HG03045 (cell line): ENCODE measurements around the gene PLAC9.
"Not testable (repeated sequence)": the region's sequence is repeated elsewhere in the genome, so short reads cannot be mapped to it uniquely, and the experiment has no call there.

ENCODE experiments used
- ATAC-seq: cut with Tn5 transposase; IDR thresholded peaks from one replicate; pipeline ENCODE4 v1.9.1; 2021; ENCODE audit warnings: mild to moderate bottlenecking, moderate library complexity; ENCODE audit not compliant: unreplicated experiment

Gene PLAC9, protein sequence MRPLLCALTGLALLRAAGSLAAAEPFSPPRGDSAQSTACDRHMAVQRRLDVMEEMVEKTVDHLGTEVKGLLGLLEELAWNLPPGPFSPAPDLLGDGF

DNA sequence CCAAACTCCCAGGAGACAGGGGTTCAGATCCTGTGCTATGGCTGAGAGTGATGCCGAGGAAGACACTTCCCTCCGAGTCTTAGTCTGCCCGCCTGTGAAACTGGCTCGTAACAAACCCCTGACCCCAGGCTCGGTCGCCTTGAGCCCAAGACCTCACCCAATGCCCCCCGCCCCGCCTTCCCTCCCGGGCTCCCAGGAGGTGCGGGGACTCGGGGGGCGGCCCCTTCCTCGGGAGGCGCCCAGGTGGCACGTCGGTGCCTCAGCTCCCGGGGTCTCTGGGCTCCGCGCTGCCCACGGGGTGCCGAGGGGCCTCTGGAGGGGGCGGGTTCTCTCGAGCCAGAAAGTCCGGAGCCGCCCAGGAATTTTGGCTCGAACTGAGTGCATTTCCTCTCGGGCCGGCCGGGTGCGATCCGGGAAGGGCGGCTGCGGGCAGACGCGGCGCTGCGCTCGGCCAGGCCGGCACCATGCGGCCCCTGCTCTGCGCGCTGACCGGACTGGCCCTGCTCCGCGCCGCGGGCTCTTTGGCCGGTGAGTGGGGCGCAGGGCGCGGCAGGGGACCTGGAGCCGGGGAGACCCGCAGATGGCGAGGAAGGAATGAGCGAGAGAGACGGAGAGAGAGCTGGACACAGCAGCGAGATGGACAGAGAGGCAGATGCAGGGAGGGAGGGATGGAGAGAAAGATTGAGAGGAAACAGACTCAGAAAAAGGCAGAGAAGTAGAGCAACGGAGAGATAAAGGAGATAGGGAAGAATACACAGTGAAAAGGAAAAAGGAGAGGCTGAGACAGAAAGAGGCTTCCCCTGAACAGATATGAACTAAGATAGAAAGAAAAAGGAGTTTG, at the start of gene PLAC9:
Gene PLAC9, plus strand, starts transcription at position 432 of the 841 bp plus-strand sequence. Its CDS starts 33 bp downstream, at position 465.
- ATAC-seq, result no peak

DNA sequence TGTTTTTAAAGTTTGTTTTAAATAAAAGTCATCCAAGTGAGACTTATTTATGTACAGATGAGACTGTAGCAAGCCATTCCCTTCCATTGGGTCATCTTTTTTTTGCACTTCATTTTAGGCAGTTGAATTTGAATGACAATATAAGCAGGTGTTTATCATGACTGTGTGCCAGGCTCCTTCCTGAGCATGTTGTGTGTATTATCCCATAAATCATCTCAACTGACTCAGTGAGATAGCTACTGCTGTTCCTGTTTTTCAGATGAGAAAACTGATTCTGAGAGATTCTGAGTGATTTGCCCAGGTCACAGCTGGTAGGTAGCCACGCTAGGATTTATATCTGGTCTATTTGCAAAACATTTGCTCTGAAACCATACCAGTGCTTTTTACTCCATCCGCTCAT, 42.4 kb upstream of the PLAC9 start:
- no peak for ATAC-seq

DNA sequence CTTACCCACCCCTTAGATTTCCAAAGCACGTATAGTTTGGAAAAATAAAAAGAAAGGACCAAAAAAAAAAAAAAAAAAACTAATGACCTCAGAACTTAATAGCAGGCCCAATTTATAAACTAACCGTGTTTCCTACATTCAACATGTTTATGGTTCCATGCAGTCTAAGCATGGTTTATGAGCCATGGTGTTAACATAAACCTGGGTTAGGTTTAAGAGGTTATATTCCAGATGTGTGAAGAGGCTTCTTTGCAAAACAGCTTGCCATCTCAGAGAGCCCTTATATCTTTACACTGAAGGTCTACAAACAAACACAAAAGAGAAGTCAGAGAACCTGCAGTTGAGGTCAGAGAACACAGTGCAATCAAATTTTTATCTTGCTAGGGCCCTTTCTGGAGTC, 38.3 kb upstream of the PLAC9 start:
- ATAC-seq, result no peak

DNA sequence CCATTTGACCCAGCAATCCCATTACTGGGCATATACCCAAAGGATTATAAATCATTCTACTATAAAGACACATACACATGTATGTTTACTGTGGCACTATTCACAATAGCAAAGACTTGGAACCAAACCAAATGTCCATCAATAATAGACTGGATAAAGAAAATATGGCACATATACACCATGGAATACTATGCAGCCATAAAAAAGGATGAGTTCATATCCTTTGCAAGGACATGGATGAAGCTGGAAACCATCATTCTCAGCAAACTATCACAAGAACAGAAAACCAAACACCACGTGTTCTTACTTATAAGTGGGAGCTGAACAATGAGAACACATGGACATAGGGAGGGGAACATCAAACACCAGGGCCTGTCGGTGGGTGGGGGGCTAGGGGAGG, 34.3 kb upstream of the PLAC9 start:
- not testable (repeated sequence) for ATAC-seq

DNA sequence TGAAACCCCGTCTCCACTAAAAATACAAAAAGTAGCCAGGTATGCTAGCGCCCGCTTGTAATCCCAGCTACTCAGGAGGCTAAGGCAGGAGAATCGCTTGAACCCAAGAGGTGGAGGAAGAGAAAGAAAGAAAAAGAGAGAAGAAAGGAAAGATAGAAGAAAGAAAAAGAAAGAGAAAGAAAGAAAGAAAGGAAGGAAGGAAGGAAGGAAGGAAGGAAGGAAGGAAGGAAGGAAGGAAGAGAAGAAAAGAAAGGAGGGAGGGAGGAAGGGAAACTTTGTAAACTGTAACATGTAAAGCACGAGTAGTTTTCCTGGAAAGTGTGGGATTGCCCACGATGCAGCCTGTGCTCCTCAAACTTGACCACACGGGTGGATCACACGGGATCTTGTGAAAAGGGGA, 33.2 kb upstream of the PLAC9 start:
- not testable (repeated sequence) for ATAC-seq

DNA sequence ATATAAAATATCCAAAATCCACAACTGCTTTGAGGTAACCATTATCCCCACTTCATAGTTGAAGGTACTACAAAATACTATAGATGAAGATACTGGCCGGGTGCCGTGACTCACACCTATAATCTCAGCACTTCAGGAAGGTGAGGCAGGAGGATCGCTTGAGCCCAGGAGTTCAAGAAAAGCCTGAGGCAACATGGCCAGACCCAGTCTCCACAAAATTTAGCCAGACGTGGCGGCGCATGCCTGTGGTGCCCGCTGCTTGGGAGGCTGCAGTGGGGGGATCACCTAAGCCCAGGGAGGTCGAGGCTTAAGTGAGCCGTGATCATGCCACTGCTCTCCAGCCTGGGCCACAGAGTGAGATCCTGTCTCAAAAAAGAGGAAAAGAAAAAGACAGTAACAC, 32.4 kb upstream of the PLAC9 start:
- no peak for ATAC-seq

DNA sequence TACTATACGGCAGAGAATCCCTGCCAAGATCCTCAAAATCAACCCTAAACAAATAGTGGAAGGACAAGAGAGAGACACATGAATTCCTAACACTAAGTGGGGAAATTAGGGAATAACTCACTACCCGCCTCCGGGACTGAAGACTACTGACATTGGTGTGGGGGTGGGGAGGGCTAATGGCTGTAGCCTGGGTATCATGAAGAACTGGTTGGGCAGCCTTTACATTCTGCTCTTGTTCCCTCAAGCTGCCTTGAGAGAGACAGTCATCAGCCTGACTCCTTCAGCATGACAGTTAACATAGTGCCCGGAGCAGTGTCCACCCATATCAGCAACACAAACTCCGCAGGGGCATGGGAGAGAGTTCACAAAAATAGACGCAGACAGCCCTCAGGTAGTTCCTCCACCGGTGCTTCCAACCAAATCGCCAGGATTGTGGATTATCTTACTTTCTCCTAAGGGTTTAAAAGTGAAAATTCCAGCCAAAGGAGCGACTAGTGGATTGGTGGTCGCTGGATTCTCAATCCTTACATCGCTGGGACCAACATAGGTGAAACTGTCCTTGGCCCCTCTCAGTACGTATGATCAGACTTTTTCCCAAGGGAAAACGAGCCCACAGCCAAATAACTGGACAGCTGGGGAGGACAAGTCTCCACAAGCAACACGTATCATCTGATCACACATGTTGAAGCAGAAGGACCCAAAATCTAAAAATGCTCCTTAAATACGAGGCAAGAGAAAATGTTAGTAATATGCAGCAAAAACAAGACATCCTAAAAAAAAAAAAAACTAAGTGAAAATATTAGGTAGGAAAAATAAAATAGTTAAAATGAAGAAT, 31.5 kb upstream of the PLAC9 start:
- no peak for ATAC-seq

DNA sequence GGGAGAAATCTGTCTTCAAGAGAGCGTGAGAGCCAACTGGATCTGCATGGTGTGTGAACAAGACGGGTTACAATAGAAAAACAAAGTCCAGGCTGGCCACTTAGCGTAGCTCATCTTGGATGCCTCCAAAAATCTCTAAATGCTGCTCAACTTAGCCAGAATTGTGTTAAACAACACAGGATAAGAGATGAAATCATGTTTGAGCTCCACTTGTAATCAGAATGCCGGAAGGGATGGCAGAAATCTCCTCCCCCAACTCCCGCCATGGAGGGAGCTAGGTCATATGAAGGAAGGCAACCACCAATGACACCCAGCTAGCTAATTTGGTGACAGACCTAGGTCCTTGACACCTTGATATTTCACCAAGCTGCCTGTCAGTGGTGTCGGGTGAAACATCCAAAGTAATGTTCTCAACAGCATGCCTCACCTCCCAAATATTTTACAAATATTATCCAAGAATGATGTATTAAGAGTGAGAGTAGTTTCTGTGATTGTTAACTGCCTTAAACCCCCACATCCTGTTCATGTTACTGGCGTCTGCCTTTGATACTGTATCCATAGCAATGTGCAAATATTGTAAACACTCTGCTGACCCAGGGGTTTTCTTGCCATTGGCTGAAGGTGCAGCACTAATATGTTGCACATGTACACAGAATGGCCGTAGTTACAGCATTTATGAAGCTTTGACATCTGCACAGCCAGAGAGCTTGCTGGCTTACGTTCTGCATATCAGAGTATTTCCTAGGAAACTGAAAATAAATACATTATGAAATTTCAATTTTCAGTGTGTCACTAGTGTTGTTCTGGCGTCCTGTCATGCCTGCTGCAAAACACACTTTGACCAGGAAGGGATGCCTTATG, 28.2 kb upstream of the PLAC9 start:
- ATAC-seq, result no peak

DNA sequence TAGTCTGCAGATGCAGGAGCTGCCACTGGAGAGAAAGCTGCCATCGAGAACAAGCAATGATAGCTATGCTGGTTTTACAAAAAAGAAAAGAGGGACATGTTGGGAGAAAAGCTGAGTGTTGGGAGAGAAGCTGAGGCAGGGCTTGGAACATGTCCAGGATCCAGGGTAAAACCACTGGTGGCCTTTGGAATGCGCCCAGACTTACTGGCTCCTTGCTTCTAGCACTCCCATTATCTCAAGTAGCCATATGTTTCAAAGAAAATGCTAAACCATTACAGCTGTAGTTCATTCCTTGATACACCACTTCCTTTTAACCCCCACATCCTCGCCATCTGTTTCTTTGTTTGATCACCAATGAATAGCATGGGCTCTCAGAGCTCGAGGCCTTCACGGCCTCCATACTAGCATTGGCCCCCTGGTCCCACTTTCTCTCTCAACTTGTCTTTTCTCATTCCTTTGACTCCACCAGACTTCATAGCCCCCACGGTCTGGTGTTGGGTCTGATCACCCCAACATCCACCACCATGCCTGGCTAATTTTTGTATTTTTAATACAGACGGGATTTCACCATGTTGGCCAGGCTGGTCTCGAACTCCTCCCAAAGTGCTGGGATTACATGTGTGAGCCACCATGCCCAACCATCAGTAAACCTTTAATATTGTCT, 23.8 kb upstream of the PLAC9 start:
- ATAC-seq, result no peak

DNA sequence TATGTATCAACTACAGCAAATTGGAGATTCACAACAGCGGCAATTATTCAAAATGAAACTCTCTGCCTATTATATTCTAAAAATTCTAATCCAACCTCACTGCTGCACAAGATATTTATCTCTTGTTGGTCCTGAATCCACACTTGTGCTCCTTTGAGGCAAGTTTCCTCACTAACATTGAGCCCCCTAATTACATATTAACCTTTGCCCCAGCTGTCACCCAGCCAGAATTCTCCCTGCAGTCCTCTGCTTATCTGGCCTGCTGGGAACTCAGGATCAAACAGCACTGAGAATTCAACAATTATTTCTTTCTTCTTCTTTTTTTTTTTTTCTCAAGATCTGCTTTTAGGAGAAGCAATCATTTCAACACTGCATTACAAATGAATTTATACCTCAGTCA, 21.5 kb upstream of the PLAC9 start:
- ATAC-seq, result no peak

DNA sequence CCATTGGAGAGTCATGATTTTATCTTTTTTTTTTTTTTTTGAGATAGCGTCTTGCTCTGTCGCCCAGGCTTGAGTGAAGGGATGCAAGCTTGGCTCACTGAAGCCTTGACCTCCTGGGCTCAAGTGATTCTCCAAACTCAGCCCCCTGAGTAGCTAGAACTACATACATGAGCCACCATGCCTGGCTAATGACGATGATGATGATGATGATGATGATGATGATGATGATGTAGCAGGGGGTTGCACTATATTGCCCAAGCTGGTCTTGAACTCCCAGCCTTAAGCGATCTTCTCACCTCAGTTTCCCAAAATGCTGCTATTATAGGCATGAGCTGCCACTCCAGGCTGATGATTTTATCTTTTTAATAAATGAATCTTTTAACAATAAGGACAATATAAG, 13.9 kb upstream of the PLAC9 start:
- no peak for ATAC-seq

DNA sequence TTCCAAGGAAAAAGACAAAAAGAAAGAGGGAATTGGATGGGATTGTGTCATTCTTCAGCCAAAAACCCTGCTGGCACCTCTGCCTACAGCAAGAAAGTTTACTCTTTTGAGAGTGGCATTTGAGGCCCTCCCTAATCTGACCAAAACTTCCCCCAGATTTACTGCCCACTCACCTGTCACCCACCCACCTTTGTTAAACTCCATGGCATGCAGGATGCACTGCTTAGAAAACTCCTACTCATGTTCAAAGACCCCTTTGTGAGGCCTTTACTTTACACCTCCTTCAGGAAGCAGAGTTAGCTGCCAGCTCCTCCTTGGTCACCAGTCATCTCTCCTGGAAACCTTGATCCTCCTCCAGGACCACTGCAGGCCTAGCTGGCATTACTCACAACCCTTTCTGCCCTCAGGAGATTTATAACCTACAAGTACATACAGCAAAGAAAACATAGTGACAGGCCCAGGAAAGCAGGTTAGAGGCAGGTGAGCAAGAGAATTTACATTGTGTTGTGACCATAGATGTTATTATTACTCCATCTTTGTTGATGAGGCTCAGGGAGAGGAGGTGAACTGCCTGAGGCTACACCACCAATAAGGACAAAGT, 10.3 kb upstream of the PLAC9 start:
- ATAC-seq, result no peak

DNA sequence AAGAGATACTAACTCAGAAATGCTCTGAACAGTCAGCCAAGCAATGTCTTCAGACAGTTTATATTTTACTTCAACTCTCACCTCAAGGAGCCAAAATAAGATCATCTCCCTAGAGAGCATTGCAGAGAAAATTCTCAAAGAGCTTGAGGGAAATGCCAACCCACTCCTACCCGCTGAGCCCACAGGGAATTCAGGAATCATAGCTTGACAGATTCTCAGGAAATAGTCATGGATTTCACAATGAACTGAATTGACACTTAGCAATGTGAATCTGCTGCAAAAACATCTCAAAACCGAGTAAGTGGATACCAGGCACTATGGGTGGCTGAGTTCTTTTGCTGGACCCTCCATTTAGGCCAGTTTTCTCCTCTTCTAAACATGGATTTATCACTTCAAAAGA, 9.8 kb upstream of the PLAC9 start:
- ATAC-seq, result no peak

DNA sequence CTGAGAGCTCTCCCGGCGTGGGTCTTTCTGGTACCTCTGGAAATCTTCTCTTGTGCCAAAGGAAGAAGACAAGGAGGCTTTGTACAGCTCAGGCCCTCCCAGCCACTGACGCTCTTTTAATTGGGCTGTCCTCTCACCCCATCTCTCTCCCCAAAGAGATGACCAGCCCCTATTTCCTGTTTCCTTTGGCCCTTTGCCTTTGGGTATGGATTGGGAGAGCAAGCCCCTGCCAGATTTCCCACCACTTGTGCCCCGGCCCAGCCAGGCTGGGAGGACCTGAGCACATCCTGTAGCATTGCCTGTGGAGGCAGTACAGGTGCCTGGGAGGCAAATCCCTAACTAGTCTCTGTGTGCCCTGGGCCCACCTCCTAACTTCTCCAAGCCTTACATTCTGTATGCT, 5.7 kb upstream of the PLAC9 start:
- ATAC-seq, result no peak

DNA sequence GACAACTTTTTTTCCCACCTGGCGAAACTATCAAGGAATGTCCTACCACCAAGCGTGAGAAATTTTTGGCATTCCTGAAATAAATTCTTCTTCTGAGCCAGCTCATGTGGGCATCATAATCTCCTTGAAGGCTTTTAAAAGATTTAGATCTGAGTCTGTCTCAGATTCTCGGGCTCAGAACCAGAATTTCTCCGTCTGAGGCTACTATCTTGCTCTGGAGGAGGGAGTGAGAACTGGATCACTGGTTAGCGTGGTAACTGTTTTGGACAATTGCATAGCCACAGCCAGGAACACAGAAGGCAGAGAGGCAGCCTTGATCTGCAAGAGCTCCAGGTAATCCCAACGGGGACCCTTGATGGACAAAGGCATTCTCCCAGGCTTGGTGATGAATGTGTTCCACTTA, 1.0 kb upstream of the PLAC9 start:
- no peak for ATAC-seq

DNA sequence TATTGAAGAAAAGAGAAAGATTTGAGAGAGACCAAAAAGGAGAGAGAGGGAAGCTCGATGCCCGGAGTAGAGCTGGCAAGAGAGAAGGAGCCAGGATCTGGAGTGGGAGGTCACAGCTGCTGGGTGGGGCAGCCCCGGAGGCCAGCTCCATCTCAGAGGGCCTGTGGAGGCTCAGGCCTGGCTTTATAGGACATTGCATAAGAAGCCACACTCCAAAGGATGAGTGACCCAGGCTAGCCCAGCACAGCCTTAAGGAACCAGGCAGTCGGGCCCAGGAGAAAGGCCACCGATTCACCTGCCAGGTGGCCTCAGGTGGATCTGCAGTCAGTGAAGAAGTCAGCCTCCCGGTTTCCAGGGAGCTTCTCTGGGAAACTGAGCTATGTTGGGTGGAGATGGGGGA, 676 bp downstream of the PLAC9 start:
- no peak for ATAC-seq

DNA sequence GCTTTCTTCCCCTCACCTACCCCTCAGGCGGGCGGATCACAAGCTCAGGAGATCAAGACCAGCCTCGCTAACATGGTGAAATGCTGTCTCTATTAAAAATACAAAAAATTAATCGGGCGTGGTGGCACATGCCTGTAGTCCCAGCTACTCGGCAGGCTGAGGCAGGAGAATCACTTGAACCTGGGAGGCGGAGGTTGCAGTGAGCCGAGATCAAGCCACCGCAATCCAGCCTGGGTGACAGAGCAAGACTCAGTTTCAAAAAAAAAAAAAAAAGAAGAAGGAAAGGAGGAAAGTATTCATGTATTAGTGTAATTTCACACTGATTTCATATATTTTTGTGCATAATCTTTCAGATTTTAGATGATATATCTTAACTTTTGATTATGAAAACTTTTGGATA, 1.2 kb downstream of the PLAC9 start:
- ATAC-seq, result not testable (repeated sequence)

DNA sequence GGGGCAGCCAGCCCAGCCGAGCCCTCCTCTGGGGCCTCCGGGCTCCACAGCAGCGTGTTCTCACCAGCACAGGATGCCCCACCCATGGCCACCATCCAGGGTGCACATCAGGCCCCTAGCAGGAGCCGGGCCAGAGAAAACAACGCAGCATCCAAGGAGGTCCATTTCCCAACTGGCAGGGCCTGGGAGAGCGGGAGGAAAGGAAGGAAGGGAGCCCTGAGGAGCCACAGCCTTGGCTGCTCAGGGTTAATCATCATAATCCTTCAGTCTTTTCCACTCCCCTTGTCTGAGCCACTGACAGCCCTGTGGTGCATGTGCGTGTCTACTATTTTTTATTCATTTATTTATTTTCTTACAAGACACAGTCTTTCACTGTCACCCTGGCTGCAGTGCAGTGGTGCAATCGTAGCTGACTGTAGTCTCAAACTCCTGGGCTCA, 3.6 kb downstream of the PLAC9 start:
- no peak for ATAC-seq

DNA sequence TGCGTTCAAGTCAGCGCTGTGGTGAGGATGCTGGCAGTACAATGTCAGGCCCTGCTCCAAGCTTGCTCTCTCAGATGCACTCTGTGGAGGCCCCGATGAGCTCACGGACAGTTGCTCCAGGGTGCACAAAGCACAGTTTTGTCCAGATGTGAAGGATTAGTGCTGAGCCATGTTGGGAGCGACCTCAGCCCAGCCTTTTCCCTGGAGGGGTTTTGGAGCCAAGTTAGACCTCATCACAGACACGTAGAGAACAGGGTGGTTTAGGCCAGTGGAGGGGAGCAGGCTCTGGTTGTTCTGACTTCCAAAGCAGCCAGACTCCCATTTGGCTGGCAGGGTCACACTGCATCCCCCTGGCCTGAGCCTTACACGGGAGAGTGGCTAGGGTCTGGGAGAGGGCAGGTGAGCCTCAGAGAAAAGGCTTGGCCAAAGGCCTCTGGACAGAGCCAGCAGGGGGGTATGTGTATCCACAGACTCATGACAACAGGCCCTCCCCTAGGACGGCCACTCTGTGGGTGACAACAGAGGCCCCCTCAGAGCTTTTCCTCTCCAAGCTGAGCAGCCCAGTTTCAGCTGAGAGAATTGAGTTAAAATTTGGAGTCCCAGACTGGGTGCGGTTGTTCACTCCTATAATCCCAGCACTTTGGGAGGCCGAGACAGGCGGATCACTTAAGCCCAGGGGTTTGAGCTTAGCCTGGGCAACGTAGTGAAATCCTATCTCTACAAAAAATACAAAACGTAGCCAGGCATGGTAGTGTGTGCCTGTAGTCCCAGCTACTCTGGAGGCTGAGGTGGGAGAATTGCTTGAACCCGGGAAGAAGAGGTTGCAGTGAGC, 4.7 kb downstream of the PLAC9 start:
- no peak for ATAC-seq
